ENCODE results near the gene FGF7.

DNA sequence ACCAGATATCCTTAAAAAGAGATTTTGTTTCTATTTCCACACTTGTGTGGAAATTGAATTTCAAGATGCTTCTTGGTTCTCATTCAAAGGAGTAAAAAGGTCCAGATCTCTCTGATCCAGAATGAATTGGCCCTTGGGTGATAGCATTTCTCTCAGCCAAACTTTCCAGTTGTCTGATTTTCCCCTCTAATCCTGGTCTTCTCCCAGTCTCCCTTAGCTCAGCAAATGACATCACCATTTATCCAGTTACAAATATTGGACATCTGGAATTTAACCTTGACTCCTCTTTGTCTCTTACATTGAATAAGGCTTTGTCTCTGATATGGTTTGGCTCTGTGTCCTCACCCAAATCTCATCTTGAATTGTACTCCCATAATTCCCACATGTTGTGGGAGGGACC, 10.2 kb upstream of the FGF7 start:
- TF ChIP-seq EZH2 (IDR thresholded peaks at IDR 0.05; ENCODE audit: insufficient read depth, poor library complexity, severe bottlenecking) (no peak), EZH2phosphoT487 (IDR thresholded peaks at IDR 0.05; ENCODE audit: insufficient read depth, low read depth) (no peak)

Data from GM23248 (cell line).